GM19372 (cell line): Measurements from ENCODE around the gene ISL1.

Experiments
- ATAC-seq: cut with Tn5 transposase; IDR thresholded peaks from one replicate; pipeline ENCODE4 v1.9.1; 2021; ENCODE audit warnings: mild to moderate bottlenecking, low read depth, moderate library complexity; ENCODE audit not compliant: unreplicated experiment

The ISL1 gene

DNA sequence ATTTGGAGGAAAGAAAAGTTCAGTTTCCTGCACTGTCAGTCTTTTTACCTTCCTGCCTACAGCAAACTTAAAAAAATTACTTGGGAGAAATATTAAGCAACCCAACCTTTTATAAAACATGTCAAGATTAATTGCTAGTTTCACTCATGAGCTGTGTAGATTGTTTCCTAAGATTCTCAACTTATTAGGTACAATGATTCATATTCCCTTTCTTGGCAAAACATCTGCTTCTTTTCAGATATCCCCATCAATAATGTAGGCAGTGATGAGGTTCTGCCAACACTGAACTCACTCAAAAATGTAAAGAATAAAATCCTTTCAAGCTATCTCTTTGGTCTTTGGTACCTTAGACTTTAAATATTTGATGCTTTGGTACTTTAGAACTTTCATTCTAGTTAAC lies 56.0 kb downstream of the ISL1 start:
- no peak for ATAC-seq
